GM18868 (cell line): ENCODE measurements around the gene CDKL5.

ENCODE experiments used
- ATAC-seq: cut with Tn5 transposase; IDR thresholded peaks from one replicate; pipeline ENCODE4 v1.9.1; 2021; ENCODE audit warnings: mild to moderate bottlenecking, moderate library complexity; ENCODE audit not compliant: unreplicated experiment

CDKL5 gene

GRCh38 chrX:18455384-18455783, 30.0 kb downstream of the CDKL5 start:
- no peak for ATAC-seq

- no peak for ATAC-seq
Observed at GRCh38 chrX:18457000-18457399, 31.6 kb downstream of the CDKL5 start.

DNA sequence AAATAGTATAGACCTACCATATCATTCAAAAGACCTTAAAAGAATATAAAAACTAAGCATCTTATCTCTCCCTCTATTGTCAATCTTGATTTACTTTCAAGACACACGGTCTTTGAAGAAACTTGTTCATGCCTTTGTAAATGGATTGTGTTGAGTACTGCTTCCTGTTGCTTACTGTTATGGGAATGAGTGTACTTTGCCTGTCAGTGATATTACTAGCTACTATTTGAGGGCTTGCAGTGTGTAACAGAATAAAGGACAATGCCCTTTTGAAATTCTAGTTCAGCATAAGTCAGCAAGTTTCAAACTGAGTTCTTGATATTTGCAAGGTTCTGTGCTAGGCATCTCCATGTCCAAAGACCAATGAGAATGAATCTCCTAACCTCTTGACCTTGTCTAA, 36.0 kb downstream of the CDKL5 start:
- no peak for ATAC-seq

- ATAC-seq: no peak
Observed at GRCh38 chrX:18464499-18464898, 39.1 kb downstream of the CDKL5 start.

DNA sequence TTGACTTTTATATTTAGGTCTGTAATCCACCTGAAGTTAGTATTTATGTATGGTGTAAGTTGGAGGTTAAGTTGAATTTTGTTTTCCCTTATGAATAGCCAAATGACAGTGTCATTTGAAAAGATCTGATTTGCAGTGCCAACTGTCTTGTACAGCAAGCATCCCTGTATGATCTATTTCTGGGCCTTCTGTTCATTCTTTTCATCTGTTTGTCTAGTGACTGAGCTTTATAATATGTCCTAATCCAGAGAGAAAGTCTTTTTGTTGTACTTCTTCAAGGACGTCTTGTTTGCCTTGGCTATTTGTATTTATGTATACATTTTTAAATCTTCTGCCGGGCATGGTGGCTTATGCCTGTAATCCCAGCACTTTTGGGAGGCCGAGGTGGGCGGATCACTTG, 39.6 kb downstream of the CDKL5 start:
- ATAC-seq: no peak

DNA sequence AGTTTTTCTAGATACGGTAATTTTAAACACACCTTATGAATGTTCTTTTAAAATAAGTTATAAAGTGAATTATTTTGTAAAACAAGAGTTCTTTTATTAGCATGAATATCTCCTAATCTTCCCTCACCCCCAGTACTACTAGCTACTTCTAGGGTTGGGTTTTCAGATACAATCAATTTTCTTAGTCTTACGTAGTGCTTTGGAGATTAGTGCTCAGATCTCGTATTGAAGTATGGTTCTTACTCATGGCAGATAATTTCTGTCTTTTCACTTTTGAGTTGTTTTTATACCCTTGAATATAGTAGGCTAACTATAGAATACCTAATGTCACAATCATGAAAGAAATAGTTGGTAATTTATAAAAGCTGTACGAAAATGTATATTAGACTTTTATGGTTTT, 43.2 kb downstream of the CDKL5 start:
- no peak for ATAC-seq

GRCh38 chrX:18471296-18471695, 45.9 kb downstream of the CDKL5 start:
- no peak for ATAC-seq

DNA sequence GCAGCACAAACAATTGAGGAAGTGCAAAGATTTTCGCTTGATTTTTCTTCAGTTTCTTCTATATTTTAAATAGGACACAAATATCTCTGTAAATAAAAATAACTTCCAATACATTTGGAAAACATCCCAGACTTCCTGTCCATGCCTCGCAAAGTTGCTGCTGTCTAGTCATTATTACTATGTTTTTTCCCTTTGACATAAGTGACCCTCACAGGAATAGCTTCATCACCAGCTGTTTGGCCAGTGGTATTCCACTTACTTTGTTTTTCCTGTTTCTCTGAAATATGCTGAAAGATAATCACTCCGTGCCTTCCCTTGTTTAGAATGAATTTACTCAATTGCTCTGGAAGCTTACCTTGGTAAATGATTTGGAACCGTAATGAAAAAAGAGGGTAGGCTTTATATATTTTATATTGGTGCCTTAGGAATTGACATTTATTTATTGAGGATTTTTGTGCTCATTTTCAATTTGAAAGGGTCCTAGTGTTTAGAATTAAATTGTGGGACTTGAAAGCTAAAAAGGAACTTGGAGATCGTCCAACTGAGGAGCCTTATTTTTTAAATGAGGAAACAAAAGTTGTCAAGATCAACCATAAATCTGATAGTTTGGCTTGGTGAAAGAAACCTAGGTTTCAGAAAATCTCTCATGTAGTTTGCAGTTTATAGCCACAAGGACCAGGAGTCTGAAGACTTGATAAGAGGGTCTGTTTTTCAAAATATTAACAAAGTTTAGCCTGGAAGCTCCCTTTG, 65.6 kb downstream of the CDKL5 start:
- ATAC-seq: no peak

DNA sequence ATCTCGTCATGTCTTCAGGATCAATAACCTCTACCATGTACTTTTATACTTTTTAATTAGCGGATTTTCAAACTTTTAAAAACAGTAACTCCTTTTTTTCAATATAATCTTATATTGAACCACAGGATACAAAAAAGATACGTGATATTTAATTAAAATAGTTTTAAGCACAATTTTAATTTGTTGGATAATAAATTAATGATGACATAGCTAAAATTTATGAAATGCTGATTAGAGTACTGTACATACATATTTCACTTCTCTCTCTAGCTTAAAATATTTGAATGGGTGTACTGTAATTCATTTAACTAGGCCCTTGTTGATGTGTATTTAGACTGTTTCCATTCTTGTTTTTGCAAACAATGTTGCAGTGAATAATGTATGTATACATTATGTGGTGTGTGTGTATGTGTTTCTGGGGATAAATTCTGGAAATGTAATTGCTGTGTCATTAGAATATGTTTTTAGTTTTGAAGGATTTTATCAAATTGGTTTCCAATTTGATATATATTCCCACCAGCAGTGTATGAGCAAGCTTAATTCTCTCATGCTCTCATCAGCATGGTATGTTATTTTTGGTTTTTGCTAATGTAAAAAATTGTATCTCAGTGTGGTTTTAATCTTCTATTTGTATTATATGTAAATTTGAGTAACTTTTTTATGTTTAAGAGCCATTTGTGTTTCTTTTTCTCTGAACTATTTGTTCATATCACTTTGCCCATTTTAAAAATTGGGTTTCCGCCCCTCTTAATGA, 66.4 kb downstream of the CDKL5 start:
- no peak for ATAC-seq

- ATAC-seq: no peak
Observed at GRCh38 chrX:18534949-18535348, 109.5 kb downstream of the CDKL5 start.

- peak; percentile 43 for ATAC-seq
Observed at GRCh38 chrX:18537068-18537467, 111.7 kb downstream of the CDKL5 start.

- ATAC-seq: peak; percentile 82
Observed at GRCh38 chrX:18537524-18537923, 112.1 kb downstream of the CDKL5 start.

GRCh38 chrX:18542131-18542530, 116.7 kb downstream of the CDKL5 start:
- no peak for ATAC-seq

DNA sequence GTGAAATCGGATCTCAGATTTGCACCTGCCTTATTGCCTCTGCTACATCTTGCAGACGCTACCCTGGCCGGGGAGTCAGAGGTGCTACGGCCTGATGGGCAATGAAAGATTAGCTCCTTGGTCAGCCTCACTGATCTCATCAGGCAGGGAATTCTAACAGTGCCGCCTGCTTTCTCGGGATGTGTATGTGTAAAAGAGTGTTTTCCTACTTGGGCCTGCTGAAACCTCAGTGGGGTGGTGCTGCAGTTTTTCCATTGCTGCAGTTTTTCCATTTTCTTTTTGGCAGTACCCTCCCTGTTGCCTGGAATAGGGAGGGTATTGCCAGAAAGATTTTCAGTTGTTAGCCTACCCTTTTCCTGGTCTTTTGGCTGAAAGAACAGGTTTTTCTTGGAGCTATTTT, 117.5 kb downstream of the CDKL5 start:
- no peak for ATAC-seq

DNA sequence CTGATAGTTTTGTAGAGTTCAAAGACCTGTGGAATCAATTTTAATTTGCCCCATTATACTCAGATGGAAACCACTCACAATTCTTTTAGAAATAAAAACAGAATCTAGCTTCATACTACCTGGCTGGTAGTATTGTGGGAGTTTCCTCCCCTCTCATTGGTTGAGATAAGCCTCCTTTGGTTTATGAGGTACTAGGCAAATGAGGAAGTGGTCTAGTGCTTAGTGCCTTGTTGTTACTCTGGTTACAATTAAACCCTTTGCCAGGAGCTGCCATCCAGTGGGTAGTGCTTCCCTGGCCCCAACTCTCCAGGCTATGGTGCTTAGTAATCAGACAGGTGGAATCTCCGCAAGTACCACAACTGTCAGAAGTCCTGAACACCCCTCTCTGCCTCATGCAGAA, 118.3 kb downstream of the CDKL5 start:
- no peak for ATAC-seq

DNA sequence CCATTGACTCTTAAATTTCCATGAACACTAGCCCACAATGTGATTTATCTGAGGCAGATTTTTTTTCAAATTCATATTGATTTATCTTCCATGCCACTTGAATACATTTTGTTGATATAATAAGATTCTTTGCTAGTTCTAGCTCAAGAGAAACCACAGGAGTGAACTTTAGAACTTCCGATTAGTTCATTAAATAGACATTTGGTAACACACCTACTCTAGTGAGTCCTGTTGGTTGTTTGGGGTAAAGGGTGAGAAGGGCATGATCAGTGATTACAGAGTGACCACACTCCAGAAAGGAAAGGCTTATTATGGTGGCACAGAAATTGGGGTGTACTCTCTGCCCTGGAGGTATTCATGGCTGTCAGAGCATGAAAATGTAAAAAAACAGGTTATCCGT, 120.4 kb downstream of the CDKL5 start:
- ATAC-seq: no peak

DNA sequence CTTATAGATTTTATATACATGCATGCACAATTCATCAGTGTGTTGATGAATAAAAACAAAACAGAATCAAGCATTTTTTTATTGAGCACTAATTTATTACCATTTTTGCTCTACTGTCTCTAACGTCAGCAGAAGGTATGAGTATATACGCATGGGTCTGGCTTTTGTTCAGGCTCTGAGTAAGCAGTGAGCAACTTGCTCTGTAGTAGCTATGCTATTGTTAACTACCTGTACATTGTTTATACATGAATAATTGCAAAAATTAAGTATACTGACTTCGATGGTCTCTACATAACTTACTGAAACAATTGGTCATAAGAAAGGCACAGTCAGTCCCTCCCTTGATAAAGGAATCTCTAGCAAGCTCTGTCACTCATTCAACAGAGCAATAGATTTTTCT, 123.6 kb downstream of the CDKL5 start:
- ATAC-seq: no peak

DNA sequence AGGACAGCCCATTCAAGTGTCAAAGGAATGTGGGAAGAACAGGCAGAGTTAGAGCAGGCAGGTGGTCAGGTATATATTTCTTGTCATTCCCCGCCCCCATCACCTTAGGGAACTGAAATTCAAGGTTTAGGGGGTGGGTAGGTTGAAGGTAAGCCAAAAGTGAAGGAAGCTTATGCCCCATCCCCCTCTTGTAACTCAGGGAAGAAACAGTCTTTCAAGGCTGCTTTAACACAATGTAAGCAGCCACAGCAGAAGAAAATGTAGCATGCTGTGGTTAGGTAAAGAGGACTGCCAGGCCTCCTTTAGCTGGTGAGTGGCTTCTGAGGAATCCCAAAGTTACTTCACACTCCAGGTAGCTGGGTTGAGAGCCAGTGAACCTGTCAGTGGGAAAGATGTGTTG, 124.2 kb downstream of the CDKL5 start:
- no peak for ATAC-seq

- ATAC-seq: no peak
Observed at GRCh38 chrX:18557879-18558278, 132.5 kb downstream of the CDKL5 start.

DNA sequence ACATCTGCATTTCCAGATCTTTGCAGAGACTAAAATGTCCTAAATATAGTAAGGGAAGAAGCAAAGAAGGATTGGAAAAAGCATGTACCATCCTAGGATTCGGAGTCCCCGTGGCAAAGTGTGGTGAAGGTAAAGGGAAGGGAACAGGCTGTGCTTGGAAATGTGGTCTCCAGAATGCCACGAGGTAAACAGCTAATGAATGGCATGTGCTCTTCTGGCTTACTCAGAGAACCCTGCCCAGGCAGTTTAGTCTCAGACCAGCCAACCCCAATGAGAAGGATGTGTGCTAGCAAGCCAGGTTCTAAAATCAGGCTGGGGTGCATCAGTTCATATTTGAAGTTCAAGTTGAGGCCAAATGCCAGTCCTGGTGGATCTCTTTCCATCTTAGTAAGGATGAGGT, 133.4 kb downstream of the CDKL5 start:
- no peak for ATAC-seq

- ATAC-seq: no peak
Observed at GRCh38 chrX:18561020-18561419, 135.6 kb downstream of the CDKL5 start.

GRCh38 chrX:18565727-18566126, 140.3 kb downstream of the CDKL5 start:
- no peak for ATAC-seq

GRCh38 chrX:18566748-18567147, 141.3 kb downstream of the CDKL5 start:
- no peak for ATAC-seq
